ENCODE measurements around the gene COL23A1.
"Not testable (repeated sequence)": the region's sequence is repeated elsewhere in the genome, so short reads cannot be mapped to it uniquely, and the experiment has no call there.

Gene COL23A1

GRCh38 chr5:178261666-178262600, 328.3 kb downstream of the COL23A1 start:
- DNase-seq (ENCODE audit: low read depth): no peak

- DNase-seq (ENCODE audit: low read depth): no peak
Measured at GRCh38 chr5:178259623-178260536, 330.3 kb downstream of the COL23A1 start.

- DNase-seq (ENCODE audit: low read depth): no peak
Measured at GRCh38 chr5:178257650-178258049, 332.5 kb downstream of the COL23A1 start.

- no peak for DNase-seq (ENCODE audit: low read depth)
Measured at GRCh38 chr5:178256746-178257145, 333.4 kb downstream of the COL23A1 start.

GRCh38 chr5:178253632-178254031, 336.6 kb downstream of the COL23A1 start:
- not testable (repeated sequence) for DNase-seq (ENCODE audit: low read depth)

- DNase-seq (ENCODE audit: low read depth): no peak
Measured at GRCh38 chr5:178252258-178252657, 337.9 kb downstream of the COL23A1 start.

- no peak for DNase-seq (ENCODE audit: low read depth)
Measured at GRCh38 chr5:178250263-178250662, 339.9 kb downstream of the COL23A1 start.

- DNase-seq (ENCODE audit: low read depth): no peak
Measured at GRCh38 chr5:178249191-178249989, 340.8 kb downstream of the COL23A1 start.

- no peak for DNase-seq (ENCODE audit: low read depth)
Measured at GRCh38 chr5:178248750-178249149, 341.4 kb downstream of the COL23A1 start.

GRCh38 chr5:178247481-178248456, 342.4 kb downstream of the COL23A1 start:
- no peak for DNase-seq (ENCODE audit: low read depth)

GRCh38 chr5:178246624-178247279, 343.4 kb downstream of the COL23A1 start:
- no peak for DNase-seq (ENCODE audit: low read depth)

- DNase-seq (ENCODE audit: low read depth): no peak
Measured at GRCh38 chr5:178245389-178245788, 344.8 kb downstream of the COL23A1 start.

GRCh38 chr5:178244576-178244975, 345.6 kb downstream of the COL23A1 start:
- DNase-seq (ENCODE audit: low read depth): no peak

GRCh38 chr5:178242416-178242815, 347.8 kb downstream of the COL23A1 start:
- DNase-seq (ENCODE audit: low read depth): no peak

GRCh38 chr5:178241688-178242231, 348.4 kb downstream of the COL23A1 start:
- no peak for DNase-seq (ENCODE audit: low read depth)

GRCh38 chr5:178241231-178241663, 348.9 kb downstream of the COL23A1 start:
- DNase-seq (ENCODE audit: low read depth): no peak

- no peak for DNase-seq (ENCODE audit: low read depth)
Measured at GRCh38 chr5:178240766-178241165, 349.4 kb downstream of the COL23A1 start.

- no peak for DNase-seq (ENCODE audit: low read depth)
Measured at GRCh38 chr5:178240341-178240741, 349.9 kb downstream of the COL23A1 start.

GRCh38 chr5:178239626-178240301, 350.4 kb downstream of the COL23A1 start:
- DNase-seq (ENCODE audit: low read depth): not testable (repeated sequence)

Measured in fibroblast of the conjunctiva (primary cell).